GM10266 (cell line): ENCODE data around the gene PIPOX.

Source experiments
- DNase-seq: peaks from one replicate; pipeline ENCODE4 v3.0.0; 2012; ENCODE audit errors: extremely low spot score
- CTCF ChIP-seq: IDR thresholded peaks from 2 replicates; pipeline ENCODE4 v1.5.1; 2012; ENCODE audit warnings: mild to moderate bottlenecking, low read depth; ENCODE audit not compliant: control insufficient read depth, insufficient read depth; ENCODE audit errors: missing control alignments

Gene PIPOX

DNA sequence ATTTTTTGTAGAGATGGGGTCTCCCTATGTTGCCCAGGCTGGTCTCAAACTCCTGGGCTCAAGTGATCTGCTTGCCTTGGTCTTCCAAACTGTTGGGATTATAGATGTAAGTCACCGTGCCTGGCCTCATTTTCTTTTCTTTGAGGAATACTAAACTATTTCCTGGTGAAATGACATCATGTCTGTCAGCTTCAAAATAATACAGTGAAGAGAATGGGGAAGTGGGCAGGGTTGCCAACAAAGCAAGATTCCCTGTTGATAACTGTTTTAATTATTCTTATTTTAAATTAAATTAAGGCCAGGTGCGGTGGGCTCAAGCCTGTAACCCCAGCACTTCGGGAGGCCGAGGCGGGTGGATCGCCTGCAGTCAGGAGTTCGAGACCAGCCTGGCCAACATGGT is 21.1 kb downstream of the PIPOX start:
- DNase-seq: no peak
- TF ChIP-seq CTCF: no peak

GRCh38 chr17:29066047-29066446 is 23.1 kb downstream of the PIPOX start:
- no peak for TF ChIP-seq CTCF
- no peak for DNase-seq

DNA sequence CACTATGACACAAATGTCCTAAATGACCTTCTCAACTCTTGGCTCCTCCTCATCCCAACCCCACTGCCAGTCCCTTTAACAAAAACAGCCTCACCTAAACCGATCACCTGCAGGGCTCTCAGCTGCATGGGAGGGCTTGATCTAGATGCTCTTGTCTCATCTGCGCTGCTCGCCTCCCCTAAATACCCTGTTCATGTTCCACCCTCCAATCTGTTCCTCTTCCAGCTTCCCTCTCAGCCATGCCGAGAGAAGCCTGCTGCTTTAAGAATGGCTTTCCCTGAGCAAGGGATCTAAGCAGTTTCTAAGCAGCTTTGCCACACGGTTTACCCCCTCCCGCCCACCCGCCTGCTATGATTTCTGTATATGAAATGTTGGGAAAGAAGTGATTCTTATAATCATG is 23.7 kb downstream of the PIPOX start:
- DNase-seq: no peak
- TF ChIP-seq CTCF: no peak

DNA sequence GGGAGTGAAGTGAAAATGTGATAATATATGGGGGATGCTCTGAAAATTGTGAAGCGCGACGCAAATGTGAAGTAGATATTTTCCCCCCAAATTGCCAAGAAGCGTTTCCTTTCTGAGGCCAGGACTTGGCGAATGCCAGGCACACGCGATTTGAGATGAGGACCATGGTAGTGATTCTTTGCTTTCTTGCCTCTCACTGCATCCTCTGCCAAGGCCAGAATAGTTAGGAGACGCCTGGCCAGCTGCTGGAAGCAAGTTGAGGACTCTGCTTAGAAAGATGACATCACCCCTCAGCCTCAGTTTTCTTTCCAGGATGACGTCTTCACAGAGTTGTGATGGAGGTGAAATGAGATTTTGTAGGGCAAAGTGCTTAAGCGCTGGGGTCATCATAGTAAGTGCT is 25.9 kb downstream of the PIPOX start:
- no peak for TF ChIP-seq CTCF
- DNase-seq: no peak

- no peak for DNase-seq
- TF ChIP-seq CTCF: no peak
Observed at GRCh38 chr17:29069526-29070041, 26.6 kb downstream of the PIPOX start.

GRCh38 chr17:29070308-29070707 is 27.4 kb downstream of the PIPOX start:
- TF ChIP-seq CTCF: no peak
- DNase-seq: no peak

DNA sequence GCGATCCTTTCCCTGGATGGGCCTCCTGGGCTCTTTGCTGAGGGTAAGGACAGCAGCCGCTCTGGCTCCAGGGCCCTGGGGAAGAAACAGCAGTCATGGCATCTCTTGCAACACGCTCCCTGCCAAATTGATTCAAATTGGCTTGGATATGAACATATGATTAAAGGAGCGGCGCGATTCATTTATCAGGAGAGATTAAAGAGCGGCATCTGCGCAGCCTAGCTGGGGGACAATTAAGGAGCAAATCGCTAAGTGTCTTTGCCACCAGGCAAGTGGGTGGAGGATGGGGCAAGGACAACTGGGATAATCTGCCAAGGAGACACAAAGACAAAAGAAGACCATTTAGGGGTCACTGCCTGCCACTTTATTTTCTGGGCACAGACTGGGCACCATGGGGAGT is 27.8 kb downstream of the PIPOX start:
- DNase-seq: no peak
- TF ChIP-seq CTCF: no peak
